ENCODE data around the gene VGLL4. TPM values are rescaled to one million over a fixed set of nuclear protein-coding genes. Genes with fewer than 3 reads are reported as not detected.

The VGLL4 gene
- total RNA-seq, 4 donors from 2014 or later, result 59.5 to 117 (median 80.9) TPM

DNA sequence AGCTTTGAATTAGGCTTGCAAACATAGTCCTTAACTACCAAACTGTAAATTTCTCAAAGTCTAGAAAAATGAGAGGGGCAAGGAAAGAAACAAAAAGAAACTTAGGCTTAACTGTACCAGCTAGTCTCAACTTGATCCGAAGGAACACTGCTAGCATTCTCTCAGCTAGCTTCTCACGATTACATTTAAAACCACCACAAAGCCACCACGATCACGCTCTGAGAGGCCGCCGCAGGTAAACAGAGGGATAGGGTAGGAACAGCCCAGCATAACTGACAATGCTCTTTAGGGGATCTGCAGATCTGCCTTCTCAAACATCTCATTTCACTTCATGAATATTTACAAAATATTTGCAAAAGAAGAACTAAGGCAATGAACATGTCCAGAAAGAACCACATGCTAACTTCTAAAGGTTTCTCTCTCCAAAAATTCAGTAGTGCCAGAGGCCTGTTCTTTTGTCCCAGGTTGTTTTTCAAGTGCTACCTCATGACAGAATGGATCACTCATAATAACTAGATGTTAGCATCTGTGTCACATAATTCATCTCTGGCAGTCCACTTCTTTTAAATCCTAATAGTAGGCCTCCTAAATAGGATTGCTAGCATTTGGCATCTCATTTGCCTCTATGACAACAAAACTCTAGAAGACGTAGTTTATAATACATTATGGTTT lies 18.9 kb downstream of the VGLL4 start:
- no peak for DNase-seq (ENCODE audit: low spot score in 2 of 2)
- TF ChIP-seq, protein P1, sequence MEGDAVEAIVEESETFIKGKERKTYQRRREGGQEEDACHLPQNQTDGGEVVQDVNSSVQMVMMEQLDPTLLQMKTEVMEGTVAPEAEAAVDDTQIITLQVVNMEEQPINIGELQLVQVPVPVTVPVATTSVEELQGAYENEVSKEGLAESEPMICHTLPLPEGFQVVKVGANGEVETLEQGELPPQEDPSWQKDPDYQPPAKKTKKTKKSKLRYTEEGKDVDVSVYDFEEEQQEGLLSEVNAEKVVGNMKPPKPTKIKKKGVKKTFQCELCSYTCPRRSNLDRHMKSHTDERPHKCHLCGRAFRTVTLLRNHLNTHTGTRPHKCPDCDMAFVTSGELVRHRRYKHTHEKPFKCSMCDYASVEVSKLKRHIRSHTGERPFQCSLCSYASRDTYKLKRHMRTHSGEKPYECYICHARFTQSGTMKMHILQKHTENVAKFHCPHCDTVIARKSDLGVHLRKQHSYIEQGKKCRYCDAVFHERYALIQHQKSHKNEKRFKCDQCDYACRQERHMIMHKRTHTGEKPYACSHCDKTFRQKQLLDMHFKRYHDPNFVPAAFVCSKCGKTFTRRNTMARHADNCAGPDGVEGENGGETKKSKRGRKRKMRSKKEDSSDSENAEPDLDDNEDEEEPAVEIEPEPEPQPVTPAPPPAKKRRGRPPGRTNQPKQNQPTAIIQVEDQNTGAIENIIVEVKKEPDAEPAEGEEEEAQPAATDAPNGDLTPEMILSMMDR (IDR thresholded peaks at IDR 0.05), result no peak
- 76 to 78% methylated on average over 7 of the region's 7 CpGs for WGBS, 2 donors
- H3K4me3 ChIP-seq (ENCODE audit: low read depth, poor library complexity, severe bottlenecking), result no peak overlapping the region
- intact Hi-C loops (cut with DNase I; ENCODE audit: low total_unique reads), result no loop called here

DNA sequence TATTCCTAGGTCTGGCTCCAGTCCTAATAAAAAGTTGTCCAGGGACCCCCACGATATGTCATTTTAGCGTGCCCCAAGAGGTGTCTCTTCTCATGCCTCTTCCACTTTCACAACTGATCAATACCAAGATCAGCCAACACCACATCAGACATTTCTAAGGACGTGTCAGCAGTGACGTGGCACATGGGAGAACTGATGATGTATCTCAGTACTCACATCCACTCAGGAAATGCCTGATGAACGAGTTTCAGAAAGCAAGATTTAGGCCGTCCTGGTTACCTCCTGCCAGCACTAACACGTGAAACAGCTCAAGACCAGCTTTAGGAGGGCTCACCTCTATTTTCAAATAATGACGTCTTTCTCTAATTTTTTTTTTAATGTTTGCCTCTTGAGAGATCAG lies 19.6 kb downstream of the VGLL4 start:
- TF ChIP-seq, protein P1 (IDR thresholded peaks at IDR 0.05), result no peak
- no peak for TF ChIP-seq POLR2A (IDR thresholded peaks at IDR 0.05)
- intact Hi-C loops (cut with DNase I; ENCODE audit: low total_unique reads), result no loop called here
- WGBS, 2 donors, result 74% methylated on average over 8 of the region's 8 CpGs
- DNase-seq (ENCODE audit: low spot score in 2 of 2), result no peak
- no peak overlapping the region for H3K4me3 ChIP-seq (ENCODE audit: low read depth, poor library complexity, severe bottlenecking)

DNA sequence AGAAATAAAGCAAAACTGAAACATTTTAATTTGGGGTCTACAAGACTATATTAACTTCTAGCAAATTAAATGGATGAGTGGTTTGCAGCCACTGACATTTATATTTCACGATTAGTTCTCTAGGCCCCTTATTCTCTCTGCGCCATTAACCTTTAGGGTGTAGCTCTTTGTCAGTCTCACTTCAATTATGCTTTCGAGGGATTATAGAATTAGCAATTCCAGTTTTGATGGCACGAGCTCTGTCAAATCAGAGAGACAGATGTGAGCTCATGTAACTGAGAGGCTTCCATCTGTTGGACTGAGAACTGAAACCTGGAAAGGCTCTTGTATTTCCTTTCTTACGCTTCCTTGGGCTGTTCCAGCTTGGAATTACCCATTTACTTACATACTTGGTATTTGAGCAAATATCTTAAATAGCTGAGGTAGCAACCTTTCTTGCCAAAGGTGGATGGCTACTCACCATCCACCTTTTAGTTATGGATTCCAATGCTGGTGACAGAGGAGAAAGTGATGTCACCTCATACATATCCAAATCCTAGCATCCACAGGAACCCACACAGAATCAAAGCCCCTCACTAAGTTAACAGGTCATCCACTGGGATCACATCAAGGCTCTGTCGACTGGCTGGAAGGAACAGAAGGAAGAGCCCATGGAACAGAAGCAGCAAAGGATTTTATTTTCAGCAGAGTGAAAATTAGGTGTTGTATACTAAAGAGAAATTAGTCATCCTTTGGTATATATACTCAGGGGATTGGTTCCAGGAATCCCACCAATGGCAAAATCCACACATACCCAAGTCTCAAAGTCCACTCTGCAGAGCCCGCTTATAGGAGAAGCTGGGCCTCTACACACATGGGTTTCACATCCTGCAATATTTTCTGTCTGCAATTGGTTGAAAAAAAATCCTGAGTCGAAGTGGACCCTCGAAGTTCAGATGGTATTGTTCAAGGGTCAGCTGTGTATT lies 20.8 kb downstream of the VGLL4 start:
- intact Hi-C loops (cut with DNase I; ENCODE audit: low total_unique reads), result no loop called here
- 84% methylated on average over 9 of the region's 9 CpGs for WGBS, 2 donors
- DNase-seq (ENCODE audit: low spot score in 2 of 2), result no peak
- no peak overlapping the region for H3K4me3 ChIP-seq (ENCODE audit: low read depth, poor library complexity, severe bottlenecking)
- TF ChIP-seq POLR2A (IDR thresholded peaks at IDR 0.05), result no peak
- TF ChIP-seq, protein P1 (IDR thresholded peaks at IDR 0.05), result no peak

DNA sequence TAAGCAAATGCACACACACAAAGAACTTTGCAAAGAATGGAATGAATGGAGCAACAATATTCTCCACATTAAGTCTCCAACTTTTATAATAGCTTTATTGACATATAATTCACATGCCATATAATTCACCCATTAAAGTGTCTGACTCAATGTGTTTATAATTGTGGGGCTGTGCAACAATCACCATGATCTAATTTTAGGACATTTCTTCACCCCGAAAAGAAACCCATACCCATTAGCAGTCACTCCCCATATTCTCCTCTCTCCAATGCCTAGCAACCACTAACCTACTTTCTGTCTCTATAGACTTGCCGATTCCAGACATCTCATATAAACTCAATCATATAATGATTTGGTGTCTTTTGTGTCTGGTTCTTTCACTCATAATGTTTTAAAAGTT lies 22.6 kb downstream of the VGLL4 start:
- intact Hi-C loops (cut with DNase I; ENCODE audit: low total_unique reads), result no loop called here
- DNase-seq (ENCODE audit: low spot score in 2 of 2), result no peak
- TF ChIP-seq, protein P1 (IDR thresholded peaks at IDR 0.05), result no peak
- no peak for TF ChIP-seq POLR2A (IDR thresholded peaks at IDR 0.05)
- WGBS, 2 donors, result 64 to 81% methylated on average over 2 of the region's 2 CpGs
- no peak overlapping the region for H3K4me3 ChIP-seq (ENCODE audit: low read depth, poor library complexity, severe bottlenecking)

DNA sequence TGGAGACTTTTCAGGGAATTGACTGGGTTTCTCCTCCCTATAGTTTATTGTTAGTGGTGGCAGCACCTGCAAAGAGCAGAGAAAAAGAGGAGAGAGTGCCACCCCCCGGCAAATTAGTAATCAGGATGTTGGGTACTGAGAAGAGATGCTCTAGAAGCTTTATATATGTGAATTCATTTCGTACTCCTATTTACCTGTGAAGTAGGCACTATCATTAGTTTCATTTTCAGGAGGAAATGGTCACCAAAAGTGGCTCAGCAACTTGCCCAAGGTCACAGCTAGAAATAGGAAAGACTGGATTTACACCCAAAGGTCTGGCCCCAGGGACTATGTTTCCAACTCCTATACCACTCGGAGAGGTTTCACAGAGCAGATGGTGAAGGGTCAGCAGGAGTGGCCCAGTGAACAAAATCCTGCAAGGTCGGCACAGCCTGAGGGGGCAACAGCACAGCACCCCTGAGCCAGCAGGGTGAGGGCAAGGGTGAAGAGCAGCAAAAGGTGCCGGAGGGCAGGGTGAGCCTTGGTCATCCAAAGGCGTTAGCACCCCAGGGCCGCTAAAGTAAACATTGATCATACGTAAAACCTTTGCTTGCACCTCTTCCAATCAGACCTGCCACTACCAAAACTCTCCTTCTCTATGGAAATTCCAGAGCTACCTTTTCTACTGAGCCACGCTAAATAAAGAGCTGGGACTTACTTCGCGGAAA lies 23.6 kb downstream of the VGLL4 start:
- WGBS, 2 donors, result 75 to 80% methylated on average over 11 of the region's 11 CpGs
- intact Hi-C loops (cut with DNase I; ENCODE audit: low total_unique reads), result no loop called here
- no peak for TF ChIP-seq POLR2A (IDR thresholded peaks at IDR 0.05)
- TF ChIP-seq, protein P1 (IDR thresholded peaks at IDR 0.05), result no peak

More for the DNA sequence above, 23.6 kb downstream of the VGLL4 start:
- H3K4me3 ChIP-seq (ENCODE audit: low read depth, poor library complexity, severe bottlenecking), result no peak overlapping the region
- DNase-seq (ENCODE audit: low spot score in 2 of 2), result no peak

Data from lower leg skin (tissue), 4 donors.